K562 (cell line): ENCODE results near the gene TMX4. TPM values are rescaled to one million over a fixed set of nuclear protein-coding genes. Genes with fewer than 3 reads are reported as not detected.

Experiments used
- ATAC-seq: fragments of 200-7000 bp; cut with Tn5 transposase; 3 replicates; pipeline ENCODE4 v1.9.1; 2020; ENCODE audit warnings: moderate library complexity
- BruUV-seq: library from RNA; stranded (reverse); fragments of 400-500 nt; replicated peaks from 2 replicates; lab custom pipeline; 2021; lab: Mats Ljungman, UMichigan
- CTCF ChIA-PET: fragments of 300-600 bp; formaldehyde crosslinking; extraction: SDS; loops from one replicate; lab custom pipeline; 2021; ENCODE audit warnings: low intra/inter-chr PET ratio; lab: Yijun Ruan, JAX
- POLR2A ChIA-PET: fragments of 300-600, 350-650 bp; sonication (Branson Sonifier 250); formaldehyde crosslinking; extraction: SDS; loops from one replicate; lab custom pipeline; 2021; ENCODE audit warnings: antibody characterized with exemption, inconsistent platforms; lab: Yijun Ruan, JAX
- DNase-seq, 4 experiments: peaks; one replicate each; pipeline versions ENCODE4 v3.0.0 to v3.0.0-alpha.2; 2011 to 2018; ENCODE audit warnings: low spot score in 3 of 4, mixed read lengths in 3 of 4; ENCODE audit errors: extremely low read depth in 1 of 4
- FAIRE-seq: peaks from 2 replicates; lab custom pipeline; 2011; peaks lifted over from hg19 to GRCh38; lab: Jason Lieb, UNC
- H2AFZ ChIP-seq: 2 replicates; pipeline ENCODE4 v1.6.0; 2011; ENCODE audit warnings: low read depth, low read length, control low read depth, inconsistent platforms
- H3K27ac ChIP-seq: fragments of 200-600 bp; 3 replicates; pipeline ENCODE4 v1.8.0; 2011; ENCODE audit warnings: low read depth, mild to moderate bottlenecking, control low read depth, inconsistent platforms, low read length, moderate library complexity, mixed read lengths; ENCODE audit errors: extremely low read depth
- H3K27me3 ChIP-seq, 2 experiments: fragments of 300-600 bp in 1 of 2; 2 replicates in 1 of 2; 3 replicates in 1 of 2; pipeline versions ENCODE4 v1.6.0 to v1.8.0; 2011; ENCODE audit warnings: inconsistent platforms in 2 of 2, low read length in 2 of 2, mild to moderate bottlenecking in 1 of 2, mixed read lengths in 1 of 2, moderate library complexity in 1 of 2; ENCODE audit not compliant: control insufficient read depth in 2 of 2, insufficient read depth in 2 of 2
- H3K36me3 ChIP-seq: fragments of 300-600 bp; 3 replicates; pipeline ENCODE4 v1.8.0; 2011; ENCODE audit warnings: mild to moderate bottlenecking, low read length, inconsistent platforms; ENCODE audit not compliant: control insufficient read depth, insufficient read depth
- H3K4me1 ChIP-seq, 2 experiments: fragments of 200-600 bp in 1 of 2; replicated peaks in 1 of 2; 2 replicates in 1 of 2; 3 replicates in 1 of 2; pipeline versions ENCODE4 v1.5.1 to v1.8.0; 2011; ENCODE audit warnings: inconsistent platforms in 2 of 2, low read length in 2 of 2, mild to moderate bottlenecking in 1 of 2, mixed read lengths in 1 of 2, moderate library complexity in 1 of 2; ENCODE audit not compliant: control insufficient read depth in 2 of 2, insufficient read depth in 2 of 2
- H3K4me2 ChIP-seq: 2 replicates; pipeline ENCODE4 v1.6.1; 2011; ENCODE audit warnings: low read length, control low read depth, inconsistent platforms, mixed read lengths; ENCODE audit not compliant: insufficient read depth
- H3K4me3 ChIP-seq: fragments of 200-600 bp; sonication (generic), shearing (Covaris generic); 2 replicates; pipeline ENCODE4 v1.5.1; 2016; ENCODE audit warnings: control low read depth, inconsistent platforms
- H3K79me2 ChIP-seq: fragments of 200-600 bp; 3 replicates; pipeline ENCODE4 v1.8.0; 2011; ENCODE audit warnings: low read length, inconsistent platforms; ENCODE audit not compliant: control insufficient read depth, insufficient read depth
- H3K9ac ChIP-seq, 2 experiments: 2 replicates each; pipeline versions ENCODE4 v1.6.0 to v1.6.1; 2011; ENCODE audit warnings: low read depth in 2 of 2, low read length in 2 of 2, control low read depth in 1 of 2, inconsistent platforms in 1 of 2, mild to moderate bottlenecking in 1 of 2, mixed read lengths in 1 of 2; ENCODE audit not compliant: insufficient read depth in 1 of 2
- H3K9me1 ChIP-seq: one replicate; pipeline ENCODE4 v1.6.0; 2011; ENCODE audit warnings: inconsistent platforms, mild to moderate bottlenecking, low read length, moderate library complexity; ENCODE audit not compliant: control insufficient read depth, insufficient read depth
- H3K9me3 ChIP-seq: replicated peaks from 2 replicates; pipeline ENCODE4 v1.5.1; 2011; ENCODE audit warnings: low read depth, low read length, inconsistent platforms; ENCODE audit not compliant: control insufficient read depth, insufficient read depth
- H4K20me1 ChIP-seq: replicated peaks from 2 replicates; pipeline ENCODE4 v1.6.1; 2011; ENCODE audit warnings: low read length, inconsistent platforms, mixed read lengths; ENCODE audit not compliant: control insufficient read depth, insufficient read depth
- ATF7 ChIP-seq: fragments of 450-650 bp; IDR thresholded peaks from 2 replicates; pipeline ENCODE4 v1.7.1; 2014; ENCODE audit warnings: mild to moderate bottlenecking, moderate library complexity
- CBX1 ChIP-seq: sonication (generic); IDR thresholded peaks from 2 replicates; pipeline ENCODE4 v1.6.1; 2016; ENCODE audit warnings: antibody characterized with exemption, low read depth, mild to moderate bottlenecking
- CLOCK ChIP-seq: fragments of 250-450 bp; sonication (Bioruptor Pico); IDR thresholded peaks from 2 replicates; pipeline ENCODE4 v1.4.0; 2020; ENCODE audit warnings: mild to moderate bottlenecking, moderate library complexity, borderline replicate concordance
- FOXK1 ChIP-seq: sonication (generic); formaldehyde crosslinking; IDR thresholded peaks from 2 replicates; pipeline ENCODE4 v1.8.0; 2022; ENCODE audit warnings: missing genetic modification reagents, mild to moderate bottlenecking, borderline replicate concordance
- FOXP1 ChIP-seq: sonication (generic); formaldehyde crosslinking; IDR thresholded peaks from 2 replicates; pipeline ENCODE4 v1.8.0; 2022; ENCODE audit warnings: mild to moderate bottlenecking, missing genetic modification reagents
- HES1 ChIP-seq: fragments of 450-650 bp; IDR thresholded peaks from 2 replicates; pipeline ENCODE4 v1.6.1; 2016; ENCODE audit warnings: low read depth, mild to moderate bottlenecking, moderate library complexity
- KDM2B ChIP-seq: fragments of 250-450 bp; sonication (Bioruptor Pico); IDR thresholded peaks from 2 replicates; pipeline ENCODE4 v1.8.0; 2021; ENCODE audit warnings: mild to moderate bottlenecking, moderate library complexity
- MCM5 ChIP-seq: fragments of 450-650 bp; IDR thresholded peaks from 2 replicates; pipeline ENCODE4 v1.6.1; 2016; ENCODE audit warnings: low read depth
- MEF2A ChIP-seq: IDR thresholded peaks from 2 replicates; pipeline ENCODE4 v1.6.1; 2011; ENCODE audit warnings: low read depth, mild to moderate bottlenecking, low read length, moderate library complexity; ENCODE audit not compliant: control insufficient read depth
- NCOA6 ChIP-seq: fragments of 450-650 bp; IDR thresholded peaks from 2 replicates; pipeline ENCODE4 v1.6.1; 2017; ENCODE audit warnings: mild to moderate bottlenecking
- PHB2 ChIP-seq: fragments of 450-650 bp; IDR thresholded peaks from 2 replicates; pipeline ENCODE4 v1.6.1; 2017; ENCODE audit warnings: low read depth
- PHF8 ChIP-seq: fragments of 200-600 bp; sonication (generic); IDR thresholded peaks from 2 replicates; pipeline ENCODE4 v1.6.1; 2012; ENCODE audit warnings: mixed run types, mild to moderate bottlenecking, inconsistent platforms, low read length, moderate library complexity, borderline replicate concordance
- RREB1 ChIP-seq: fragments of 250-450 bp; sonication (Bioruptor Pico); IDR thresholded peaks from 2 replicates; pipeline ENCODE4 v1.4.0; 2020
- SAFB2 ChIP-seq: fragments of 200-400 bp; formaldehyde crosslinking; IDR thresholded peaks from 2 replicates; pipeline ENCODE4 v1.6.1; 2018; ENCODE audit warnings: borderline replicate concordance, low read length, low read depth, moderate library complexity; ENCODE audit not compliant: severe bottlenecking
- SLC30A9 ChIP-seq: fragments of 250-450 bp; sonication (Bioruptor Pico); IDR thresholded peaks from 2 replicates; pipeline ENCODE4 v1.8.0; 2022; ENCODE audit warnings: mild to moderate bottlenecking, moderate library complexity
- ZNF717 ChIP-seq: fragments of 250-450 bp; sonication (Bioruptor Pico); IDR thresholded peaks from 2 replicates; pipeline ENCODE4 v1.5.0; 2021
- WGBS: fragments of 100-300 bp; shearing (Covaris generic); methylation state at CpG from one replicate; pipeline ENCODE4 v1.1.6; 2016; ENCODE audit warnings: low coverage, mixed read lengths; ENCODE audit not compliant: insufficient coverage; ENCODE audit errors: missing lambda C conversion rate; 5-methylcytosine and 5-hydroxymethylcytosine counted together
- in situ Hi-C: fragments of 300-500 bp; cut with MboI; formaldehyde crosslinking; loops from 4 replicates; pipeline ENCODE4 v1.15.0; 2018; ENCODE audit warnings: inconsistent platforms, mixed read lengths
- intact Hi-C: fragments of 100-400 bp; cut with micrococcal nuclease; formaldehyde crosslinking; loops from 2 replicates; pipeline ENCODE4 v1.14.2; 2022
- polyA plus RNA-seq, 8 experiments: library from polyadenylated mRNA; depleted of rRNA in 4 of 8; stranded (reverse) in 5 of 8; unstranded in 3 of 8; fragments of >200 nt; fragmentation: Nextera tagmentation in 2 of 8; fragmentation: Illumina TruSeq in 1 of 8; extraction: Ambion mirVana in 2 of 8; extraction: Trizol in 1 of 8; gene quantifications; 2 replicates each; pipeline versions ENCODE4 v1.2.1 to v1.2.3, GENCODE V29; 2011 to 2014; ENCODE audit warnings: inconsistent platforms in 1 of 8, missing spikeins in 1 of 8
- total RNA-seq, 7 experiments: library from RNA; depleted of rRNA in 6 of 7; stranded (reverse); fragments of >200 nt in 6 of 7; fragmentation: Illumina TruSeq in 2 of 7; extraction: Trizol in 2 of 7; gene quantifications; 2 replicates each; pipeline versions ENCODE4 v1.2.1 to v1.2.3, GENCODE V29; 2011 to 2021; ENCODE audit warnings: low replicate concordance in 1 of 7

Gene TMX4
- total and polyA plus RNA-seq, 9 of the 15 experiments (the other 6 are each of a cell fraction or from before 2014, with no cell fraction given), result 4.4 to 19.3 (median 10.8) TPM

GRCh38 chr20:8055096-8055495, 35.5 kb upstream of the TMX4 start:
- no peaks in the 10 kb centered on the region for H3K9me3 ChIP-seq
- H3K9ac ChIP-seq, result no peak overlapping the region
- DNase-seq (no peak), FAIRE-seq (no peak), ATAC-seq (no peak)
- H3K4me1 ChIP-seq, result no peaks in the 10 kb centered on the region
- no peak overlapping the region for H3K4me3 ChIP-seq
- ChIA-PET POLR2A (no interaction called here), CTCF (no interaction called here)
- H3K4me2 ChIP-seq, result no peak overlapping the region
- H4K20me1 ChIP-seq, result no peaks in the 10 kb centered on the region
- H3K27me3 ChIP-seq, result no peaks in the 10 kb centered on the region
- no peaks in the 10 kb centered on the region for H3K79me2 ChIP-seq
- H3K27ac ChIP-seq, result no peak overlapping the region
- in situ Hi-C loops (no loop called here), intact Hi-C loops (no loop called here)
- WGBS, result 10% methylated on average over 3 of the region's 3 CpGs
- TF ChIP-seq FOXP1 (no peak), CLOCK (CRISPR knock-in tag) (no peak), PHF8 (no peak), ATF7 (no peak), SLC30A9 (CRISPR knock-in tag) (no peak), SAFB2 (no peak), FOXK1 (CRISPR knock-in tag) (no peak), MEF2A (no peak), MCM5 (no peak), ZNF717 (CRISPR knock-in tag) (no peak), PHB2 (no peak), HES1 (no peak), KDM2B (no peak), CBX1 (no peak), RREB1 (CRISPR knock-in tag) (no peak), NCOA6 (no peak)
- no peaks in the 10 kb centered on the region for H3K9me1 ChIP-seq
- no TSS peak for BruUV-seq
- no peaks in the 10 kb centered on the region for H3K36me3 ChIP-seq
- H2AFZ ChIP-seq, result no peak overlapping the region
